ENCODE measurements around the gene PACRG. TPM values are rescaled to one million over a fixed set of nuclear protein-coding genes. Genes with fewer than 3 reads are reported as not detected.

Gene PACRG
- total and polyA plus RNA-seq, 2 of the 13 experiments (the other 11 are each of a cell fraction or from before 2014, with no cell fraction given) = 0.13 TPM; not detected in 1

- TF ChIP-seq ZBTB49 (CRISPR knock-in tag; IDR thresholded peaks at IDR 0.05; ENCODE audit: borderline replicate concordance) (no peak), PRMT3 (CRISPR knock-in tag; IDR thresholded peaks at IDR 0.05; ENCODE audit: borderline replicate concordance, low read depth) (no peak), ZNF160 (CRISPR knock-in tag; IDR thresholded peaks at IDR 0.05) (no peak), HOMEZ (CRISPR knock-in tag; IDR thresholded peaks at IDR 0.05; ENCODE audit: low read depth) (no peak), MTA1 (CRISPR knock-in tag; IDR thresholded peaks at IDR 0.05; ENCODE audit: borderline replicate concordance) (no peak), SMAD1 (CRISPR knock-in tag; IDR thresholded peaks at IDR 0.05; ENCODE audit: borderline replicate concordance, low read depth) (no peak), RNF219 (CRISPR knock-in tag; IDR thresholded peaks at IDR 0.05) (no peak), CREB1 (IDR thresholded peaks at IDR 0.05) (no peak), CREB1 (CRISPR knock-in tag; IDR thresholded peaks at IDR 0.05) (no peak)
Observed at GRCh38 chr6:163127587-163127986, 399.8 kb downstream of the PACRG start (continued).
